HFFc6 (cell line): Measurements from ENCODE around the gene FYN. TPM values are rescaled to one million over a fixed set of nuclear protein-coding genes. Genes with fewer than 3 reads are reported as not detected.

Experiments
- DNase-seq: peaks from one replicate; pipeline ENCODE4 v3.0.0-alpha.2; 2018
- H3K27ac Mint-ChIP-seq: 2 replicates; pipeline ENCODE4 v1.8.0; 2020; ENCODE audit warnings: mild to moderate bottlenecking, mixed read lengths
- H3K27me3 Mint-ChIP-seq: 2 replicates; pipeline ENCODE4 v1.8.0; 2021; ENCODE audit warnings: mild to moderate bottlenecking, moderate library complexity, mixed read lengths; ENCODE audit not compliant: insufficient read depth
- H3K36me3 Mint-ChIP-seq: 2 replicates; pipeline ENCODE4 v1.8.0; 2021; ENCODE audit warnings: low read depth, mixed read lengths
- H3K4me1 Mint-ChIP-seq: 2 replicates; pipeline ENCODE4 v1.8.0; 2020; ENCODE audit warnings: low read depth, mixed read lengths
- H3K4me3 Mint-ChIP-seq: 2 replicates; pipeline ENCODE4 v1.8.0; 2020; ENCODE audit warnings: mild to moderate bottlenecking, moderate library complexity, mixed read lengths
- H3K9me3 Mint-ChIP-seq: 2 replicates; pipeline ENCODE4 v1.8.0; 2020; ENCODE audit warnings: mild to moderate bottlenecking, mixed read lengths
- total RNA-seq, 6 experiments: library from RNA; stranded (reverse); fragmentation: NEBNext Ultra II Directional; extraction: Animal tissue kit (Norgen Biotek cat#: 25700); gene quantifications; 2 replicates in 1 of 6; 3 replicates in 5 of 6; pipeline ENCODE4 v1.2.3, GENCODE V29; 2021
- TF ChIP-seq, protein P1 (sequence below): fragments of 200-600 bp; sonication (generic); IDR thresholded peaks from 2 replicates; pipeline ENCODE4 v1.5.0; 2021; ENCODE audit warnings: antibody characterized with exemption, mild to moderate bottlenecking

The FYN gene
- total RNA-seq, 6 experiments from 2014 or later: 41.5 to 59.9 (median 49.7) TPM

DNA sequence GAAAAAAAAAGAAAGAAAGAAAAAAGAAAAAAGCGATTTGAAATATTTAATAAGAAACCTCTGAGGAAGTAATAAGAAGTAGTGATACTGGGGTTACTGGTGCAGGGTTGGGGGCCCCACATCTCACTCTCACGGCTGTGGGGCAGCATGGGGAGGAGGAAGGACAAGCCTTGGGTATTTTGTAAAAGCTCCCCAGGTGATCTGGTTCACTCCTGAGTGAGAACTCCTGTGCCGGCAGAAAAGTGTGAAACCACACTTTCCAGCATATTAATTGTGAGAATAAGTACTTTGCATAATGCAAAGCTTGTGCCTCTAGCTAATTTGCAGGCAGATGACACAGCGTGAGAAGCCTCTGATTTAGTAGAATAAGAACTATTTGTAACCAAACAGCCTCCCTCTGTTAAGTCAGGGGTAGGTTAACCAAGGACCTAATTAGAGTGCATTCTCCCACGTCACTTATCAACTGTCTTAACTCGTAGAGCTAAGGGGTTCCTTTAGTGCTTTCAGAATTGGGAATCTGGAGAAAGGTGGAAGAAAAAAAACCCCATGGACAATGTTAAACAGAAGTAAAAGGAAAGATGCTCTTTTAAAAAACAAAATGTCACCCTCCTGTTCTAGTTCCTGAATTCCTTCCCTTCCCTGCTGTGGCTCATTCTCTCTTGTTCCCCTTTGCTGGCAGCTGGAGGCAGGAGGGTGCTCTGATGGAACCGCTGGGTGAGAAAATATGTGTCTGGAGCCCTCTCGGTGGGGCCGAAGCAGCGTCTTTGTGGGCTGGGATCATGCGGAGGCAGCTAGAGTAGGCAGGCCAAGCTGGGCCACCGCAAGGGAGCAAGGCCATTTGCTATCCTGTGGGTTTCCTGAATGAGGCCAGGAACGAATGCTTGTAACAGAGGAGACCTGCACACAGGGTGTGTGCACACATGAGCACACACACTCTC is 108.7 kb downstream of the FYN start:
- Mint-ChIP-seq H3K4me3 (no peak overlapping the region), H3K4me1 (peaks cover 52% of the 10 kb centered on the region), H3K9me3 (no peaks in the 10 kb centered on the region), H3K27ac (no peak overlapping the region), H3K27me3 (no peaks in the 10 kb centered on the region), H3K36me3 (peaks cover 6% of the 10 kb centered on the region)
- DNase-seq: no peak
- TF ChIP-seq, protein P1, sequence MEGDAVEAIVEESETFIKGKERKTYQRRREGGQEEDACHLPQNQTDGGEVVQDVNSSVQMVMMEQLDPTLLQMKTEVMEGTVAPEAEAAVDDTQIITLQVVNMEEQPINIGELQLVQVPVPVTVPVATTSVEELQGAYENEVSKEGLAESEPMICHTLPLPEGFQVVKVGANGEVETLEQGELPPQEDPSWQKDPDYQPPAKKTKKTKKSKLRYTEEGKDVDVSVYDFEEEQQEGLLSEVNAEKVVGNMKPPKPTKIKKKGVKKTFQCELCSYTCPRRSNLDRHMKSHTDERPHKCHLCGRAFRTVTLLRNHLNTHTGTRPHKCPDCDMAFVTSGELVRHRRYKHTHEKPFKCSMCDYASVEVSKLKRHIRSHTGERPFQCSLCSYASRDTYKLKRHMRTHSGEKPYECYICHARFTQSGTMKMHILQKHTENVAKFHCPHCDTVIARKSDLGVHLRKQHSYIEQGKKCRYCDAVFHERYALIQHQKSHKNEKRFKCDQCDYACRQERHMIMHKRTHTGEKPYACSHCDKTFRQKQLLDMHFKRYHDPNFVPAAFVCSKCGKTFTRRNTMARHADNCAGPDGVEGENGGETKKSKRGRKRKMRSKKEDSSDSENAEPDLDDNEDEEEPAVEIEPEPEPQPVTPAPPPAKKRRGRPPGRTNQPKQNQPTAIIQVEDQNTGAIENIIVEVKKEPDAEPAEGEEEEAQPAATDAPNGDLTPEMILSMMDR: no peak

DNA sequence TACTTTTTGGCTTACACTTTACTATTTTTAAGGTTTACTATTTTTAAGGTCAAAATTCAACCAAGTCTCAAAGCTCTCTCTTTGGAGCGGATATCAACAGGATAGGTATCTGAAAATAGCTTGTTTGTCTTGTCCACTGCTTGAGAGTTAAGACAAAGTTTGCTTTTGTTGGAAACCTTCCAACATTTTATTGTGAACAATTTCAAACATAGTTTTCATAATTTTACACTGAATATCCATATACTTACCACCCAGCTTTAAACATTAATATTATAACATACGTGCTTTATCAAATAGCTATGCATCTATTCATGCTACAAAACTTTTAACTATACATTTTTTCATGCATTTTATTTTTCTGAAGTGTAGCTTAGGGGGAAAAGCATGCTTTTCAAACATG is 109.9 kb downstream of the FYN start:
- H3K27me3 Mint-ChIP-seq: peaks cover 3% of the 10 kb centered on the region; the same call in 1 of the 2 replicates
- TF ChIP-seq, protein P1: no peak
- H3K9me3 Mint-ChIP-seq: no peaks in the 10 kb centered on the region
- DNase-seq: no peak
- H3K27ac Mint-ChIP-seq: no peak overlapping the region
- peaks cover 16% of the 10 kb centered on the region for H3K36me3 Mint-ChIP-seq
- H3K4me3 Mint-ChIP-seq: no peak overlapping the region
- peaks cover 59% of the 10 kb centered on the region for H3K4me1 Mint-ChIP-seq

DNA sequence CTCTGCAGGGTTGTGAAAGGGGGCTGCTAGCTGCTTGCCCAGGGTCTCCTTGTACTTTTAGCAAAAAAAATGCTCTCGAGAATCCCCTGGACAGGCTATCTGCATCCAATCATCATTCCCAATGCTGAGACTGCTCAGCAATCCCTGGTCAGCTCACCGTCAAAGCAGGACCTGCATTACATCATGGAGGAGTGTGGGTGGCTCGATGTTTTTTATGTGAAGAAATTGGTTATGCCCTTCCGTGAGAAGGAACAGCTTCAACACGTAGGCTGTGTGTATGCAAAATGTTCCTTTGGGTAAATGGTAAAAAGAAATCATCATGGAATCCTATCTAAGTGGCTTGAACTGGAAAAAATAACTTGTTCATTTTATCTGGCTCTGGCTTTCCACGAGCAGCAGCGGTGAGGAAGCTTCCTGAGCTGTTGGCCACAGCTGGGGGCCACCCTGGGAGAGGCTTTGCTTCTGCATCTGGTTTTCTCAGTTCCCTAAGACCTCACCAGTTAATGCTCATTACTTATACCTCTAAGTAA is 111.4 kb downstream of the FYN start:
- peaks cover 69% of the 10 kb centered on the region for H3K4me1 Mint-ChIP-seq
- peaks cover 16% of the 10 kb centered on the region for H3K36me3 Mint-ChIP-seq
- DNase-seq: no peak
- no peak overlapping the region for H3K4me3 Mint-ChIP-seq
- H3K27ac Mint-ChIP-seq: no peak overlapping the region
- H3K27me3 Mint-ChIP-seq: peaks cover 3% of the 10 kb centered on the region; the same call in 1 of the 2 replicates
- no peaks in the 10 kb centered on the region for H3K9me3 Mint-ChIP-seq
- TF ChIP-seq, protein P1: no peak

DNA sequence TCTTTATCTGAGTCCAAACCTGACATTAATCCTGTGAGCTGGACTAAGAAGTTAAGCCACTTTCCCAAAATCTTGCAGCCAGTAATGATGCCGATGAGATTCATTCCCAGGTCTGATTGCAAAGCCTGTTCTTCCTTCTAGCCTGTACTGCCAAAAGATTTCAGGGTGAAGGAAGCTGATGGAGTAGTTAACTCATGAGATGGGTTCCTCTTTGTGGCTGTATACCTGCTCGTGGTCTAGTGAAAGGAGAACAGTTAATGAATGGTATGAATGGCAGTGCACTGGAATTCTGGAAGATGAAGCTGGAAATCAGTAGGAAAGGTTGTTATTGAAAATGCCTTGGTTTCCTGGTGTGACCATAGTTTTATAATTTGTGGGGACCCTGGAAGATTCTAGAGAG is 112.0 kb downstream of the FYN start:
- peaks cover 3% of the 10 kb centered on the region; the same call in 1 of the 2 replicates for H3K27me3 Mint-ChIP-seq
- no peaks in the 10 kb centered on the region for H3K9me3 Mint-ChIP-seq
- no peak overlapping the region for H3K4me3 Mint-ChIP-seq
- TF ChIP-seq, protein P1: no peak
- no peak for DNase-seq
- H3K27ac Mint-ChIP-seq: no peak overlapping the region
- peaks cover 16% of the 10 kb centered on the region for H3K36me3 Mint-ChIP-seq
- peaks cover 67% of the 10 kb centered on the region for H3K4me1 Mint-ChIP-seq

DNA sequence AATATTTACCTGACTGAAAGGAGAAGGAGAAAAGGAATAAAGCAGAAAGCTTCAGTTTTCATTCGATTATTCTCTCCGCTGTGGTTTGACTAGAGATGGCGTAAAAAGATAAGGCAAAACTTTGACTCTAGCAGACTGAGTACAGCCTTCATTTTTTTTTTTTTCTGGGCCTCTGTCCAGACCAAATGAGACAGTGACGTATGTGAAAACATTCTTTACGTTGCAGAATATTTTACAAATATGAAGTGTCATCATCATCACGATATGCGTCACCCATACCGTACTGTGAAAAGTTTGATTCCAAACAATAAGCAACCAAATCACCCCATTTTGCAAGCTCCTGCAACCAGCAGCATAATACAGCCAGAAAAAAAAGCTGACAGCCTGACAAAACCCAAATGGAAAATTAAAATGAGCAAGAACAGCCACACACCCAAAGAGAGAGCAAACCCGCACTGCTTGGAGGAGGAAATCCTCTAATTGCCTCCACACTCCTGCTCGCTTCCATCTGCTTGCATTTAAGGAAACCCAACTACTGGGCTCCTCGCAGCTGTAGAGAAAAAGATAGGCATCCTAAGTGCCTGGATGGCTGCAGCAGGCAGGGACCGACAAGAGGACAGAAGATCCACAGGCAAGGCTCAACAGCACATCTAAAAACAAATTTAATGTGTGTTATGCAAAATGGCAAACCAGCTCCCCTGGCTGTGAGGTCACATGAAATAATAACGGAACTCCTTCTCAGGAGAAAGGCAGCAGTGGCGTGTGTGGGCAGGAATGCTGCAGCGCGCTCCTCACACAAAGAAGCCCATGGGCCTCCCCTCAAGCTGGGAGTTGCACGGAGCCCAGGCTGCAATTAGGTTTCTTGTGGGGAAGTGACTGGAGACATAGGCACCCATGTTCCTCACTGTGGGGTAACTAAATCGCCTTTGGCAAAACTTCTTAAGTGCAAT is 113.1 kb downstream of the FYN start:
- Mint-ChIP-seq H3K4me3 (no peak overlapping the region), H3K9me3 (no peaks in the 10 kb centered on the region), H3K27me3 (peaks cover 3% of the 10 kb centered on the region; the same call in 1 of the 2 replicates), H3K4me1 (peaks cover 69% of the 10 kb centered on the region), H3K27ac (no peak overlapping the region), H3K36me3 (peaks cover 16% of the 10 kb centered on the region)
- TF ChIP-seq, protein P1: no peak
- no peak for DNase-seq
